DOHH2 (cell line): ENCODE data around the gene FILIP1L.

Experiments used
- H3F3A ChIP-seq: fragments of 200-600 bp; sonication (generic), shearing (Covaris generic); 2 replicates; pipeline ENCODE4 v1.6.0; 2016; ENCODE audit warnings: antibody characterized with exemption, mild to moderate bottlenecking; ENCODE audit not compliant: control insufficient read depth, insufficient read depth
- H3K27ac ChIP-seq: fragments of 200-600 bp; sonication (generic); 2 replicates; pipeline ENCODE4 v1.5.1; 2014; ENCODE audit warnings: low read depth, mild to moderate bottlenecking, low read length, moderate library complexity
- H3K27me3 ChIP-seq: fragments of 200-600 bp; sonication (generic); 2 replicates; pipeline ENCODE4 v1.6.1; 2014; ENCODE audit warnings: mild to moderate bottlenecking, low read length, mixed read lengths; ENCODE audit not compliant: control insufficient read depth
- H3K36me3 ChIP-seq: fragments of 200-600 bp; sonication (generic); 2 replicates; pipeline ENCODE4 v1.6.1; 2014; ENCODE audit warnings: mild to moderate bottlenecking, low read length, moderate library complexity, mixed read lengths; ENCODE audit not compliant: control insufficient read depth
- H3K4me1 ChIP-seq: fragments of 200-600 bp; sonication (generic); 2 replicates; pipeline ENCODE4 v1.6.1; 2014; ENCODE audit warnings: mild to moderate bottlenecking, low read length, mixed read lengths; ENCODE audit not compliant: control insufficient read depth
- H3K4me2 ChIP-seq: fragments of 200-600 bp; sonication (generic); 2 replicates; pipeline ENCODE4 v1.6.0; 2014; ENCODE audit warnings: mild to moderate bottlenecking, low read length, moderate library complexity
- H3K4me3 ChIP-seq: fragments of 200-600 bp; sonication (generic); 2 replicates; pipeline ENCODE4 v1.5.1; 2014; ENCODE audit warnings: mild to moderate bottlenecking, low read length, mixed read lengths
- H3K79me2 ChIP-seq: fragments of 200-600 bp; sonication (generic); 2 replicates; pipeline ENCODE4 v1.6.1; 2014; ENCODE audit warnings: mild to moderate bottlenecking, low read length, mixed read lengths; ENCODE audit not compliant: control insufficient read depth
- H3K9me2 ChIP-seq: fragments of 200-600 bp; sonication (generic); replicated peaks from 2 replicates; pipeline ENCODE4 v1.6.1; 2014; ENCODE audit warnings: mild to moderate bottlenecking, low read length, mixed read lengths; ENCODE audit not compliant: control insufficient read depth
- H3K9me3 ChIP-seq: fragments of 200-600 bp; sonication (generic); 2 replicates; pipeline ENCODE4 v1.6.1; 2014; ENCODE audit warnings: antibody characterized with exemption, low read length, mixed read lengths; ENCODE audit not compliant: control insufficient read depth, insufficient read depth
- H4K20me1 ChIP-seq: fragments of 200-600 bp; sonication (generic); 2 replicates; pipeline ENCODE4 v1.6.0; 2014; ENCODE audit warnings: low read depth, mild to moderate bottlenecking, antibody characterized with exemption, low read length, moderate library complexity; ENCODE audit not compliant: control insufficient read depth, insufficient read depth
- EZH2phosphoT487 ChIP-seq: fragments of 200-600 bp; sonication (generic); IDR thresholded peaks from 2 replicates; pipeline ENCODE4 v1.6.1; 2017; ENCODE audit warnings: borderline replicate concordance, mild to moderate bottlenecking, antibody characterized with exemption, low read length, moderate library complexity, mixed read lengths
- TF ChIP-seq, protein P1 (sequence below): fragments of 200-600 bp; sonication (generic); IDR thresholded peaks from one replicate; pipeline ENCODE4 v1.5.1; 2014; ENCODE audit warnings: antibody characterized with exemption, mild to moderate bottlenecking, low read depth, low read length; ENCODE audit not compliant: poor library complexity, severe bottlenecking

Gene FILIP1L

GRCh38 chr3:99877031-99877579, 237.2 kb downstream of the FILIP1L start:
- Histone ChIP-seq H3K27me3 (0 out of 2 replicates have a peak, but pooled peaks cover 3% of the 10 kb centered on the region), H3K36me3 (no peaks in the 10 kb centered on the region; the same call in 1 of the 2 replicates), H3K4me1 (peaks cover 20% of the 10 kb centered on the region), H3K27ac (no peak overlapping the region), H3K9me3 (no peaks in the 10 kb centered on the region), H3K79me2 (0 out of 2 replicates have a peak, but pooled peaks cover 5% of the 10 kb centered on the region), H3K9me2 (no peaks in the 10 kb centered on the region), H3K4me2 (no peak overlapping the region), H3K4me3 (no peak overlapping the region), H3F3A (peaks cover 2% of the 10 kb centered on the region; the same call in 1 of the 2 replicates), H4K20me1 (no peaks in the 10 kb centered on the region)
- no peak for TF ChIP-seq EZH2phosphoT487
- TF ChIP-seq, protein P1, sequence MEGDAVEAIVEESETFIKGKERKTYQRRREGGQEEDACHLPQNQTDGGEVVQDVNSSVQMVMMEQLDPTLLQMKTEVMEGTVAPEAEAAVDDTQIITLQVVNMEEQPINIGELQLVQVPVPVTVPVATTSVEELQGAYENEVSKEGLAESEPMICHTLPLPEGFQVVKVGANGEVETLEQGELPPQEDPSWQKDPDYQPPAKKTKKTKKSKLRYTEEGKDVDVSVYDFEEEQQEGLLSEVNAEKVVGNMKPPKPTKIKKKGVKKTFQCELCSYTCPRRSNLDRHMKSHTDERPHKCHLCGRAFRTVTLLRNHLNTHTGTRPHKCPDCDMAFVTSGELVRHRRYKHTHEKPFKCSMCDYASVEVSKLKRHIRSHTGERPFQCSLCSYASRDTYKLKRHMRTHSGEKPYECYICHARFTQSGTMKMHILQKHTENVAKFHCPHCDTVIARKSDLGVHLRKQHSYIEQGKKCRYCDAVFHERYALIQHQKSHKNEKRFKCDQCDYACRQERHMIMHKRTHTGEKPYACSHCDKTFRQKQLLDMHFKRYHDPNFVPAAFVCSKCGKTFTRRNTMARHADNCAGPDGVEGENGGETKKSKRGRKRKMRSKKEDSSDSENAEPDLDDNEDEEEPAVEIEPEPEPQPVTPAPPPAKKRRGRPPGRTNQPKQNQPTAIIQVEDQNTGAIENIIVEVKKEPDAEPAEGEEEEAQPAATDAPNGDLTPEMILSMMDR, result no peak

DNA sequence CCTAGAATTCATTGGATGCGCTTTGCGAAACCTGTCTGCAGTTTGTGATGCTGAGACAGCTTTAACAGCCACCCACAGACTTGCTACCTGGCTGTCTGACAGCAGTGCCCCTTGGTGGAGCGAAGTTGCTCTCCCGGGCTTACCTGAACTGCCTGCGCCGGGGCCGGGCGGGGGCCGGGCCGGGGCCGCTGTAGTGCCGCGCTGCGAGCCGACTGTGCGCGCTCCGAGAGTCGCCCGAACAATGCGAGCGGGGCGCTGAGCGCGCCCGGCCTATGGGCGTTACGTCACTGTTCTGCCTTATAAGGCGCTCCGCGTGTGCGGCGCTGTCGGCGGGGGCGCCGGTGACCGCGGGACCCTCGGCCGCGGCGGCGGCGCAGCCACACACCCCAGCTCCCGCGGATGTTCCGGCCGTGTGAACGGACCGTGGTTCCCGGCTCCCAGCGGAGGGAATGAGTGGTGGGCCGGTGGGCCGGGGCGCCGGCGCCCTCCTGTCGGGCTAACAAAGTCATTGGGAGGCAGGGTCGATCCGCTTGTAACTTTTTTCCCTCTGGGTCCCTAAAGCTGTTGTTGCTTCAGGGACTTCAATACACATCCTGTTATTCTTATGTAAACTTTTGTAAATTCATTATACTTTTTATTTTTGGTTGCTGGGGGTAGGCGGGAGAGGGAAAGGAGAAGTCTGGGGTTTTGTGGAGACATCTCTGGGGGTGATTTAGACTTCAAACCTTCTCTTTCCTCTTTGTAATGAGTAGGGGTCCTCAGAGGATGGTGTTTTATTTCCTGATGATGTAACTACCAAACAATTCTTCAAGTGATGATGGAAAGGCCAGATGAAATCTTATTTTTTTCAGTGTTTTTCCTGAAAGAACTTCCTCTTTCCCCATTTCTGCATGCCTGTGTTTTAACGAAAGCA, 238.1 kb downstream of the FILIP1L start:
- H3K4me3 ChIP-seq, result peak overlapping the region; percentile 75
- H3K9me2 ChIP-seq, result no peaks in the 10 kb centered on the region
- H3K4me1 ChIP-seq, result peaks cover 20% of the 10 kb centered on the region
- H3K27me3 ChIP-seq, result 0 out of 2 replicates have a peak, but pooled peaks cover 3% of the 10 kb centered on the region
- H3K27ac ChIP-seq, result no peak overlapping the region
- H4K20me1 ChIP-seq, result no peaks in the 10 kb centered on the region
- peak overlapping the region; percentile 64 for H3K4me2 ChIP-seq
- H3K79me2 ChIP-seq, result 0 out of 2 replicates have a peak, but pooled peaks cover 5% of the 10 kb centered on the region
- TF ChIP-seq, protein P1, result no peak
- 0 out of 2 replicates have a peak, but pooled peaks have one; percentile 72 for TF ChIP-seq EZH2phosphoT487
- no peaks in the 10 kb centered on the region; the same call in 1 of the 2 replicates for H3K36me3 ChIP-seq
- H3K9me3 ChIP-seq, result no peaks in the 10 kb centered on the region
- H3F3A ChIP-seq, result peaks cover 2% of the 10 kb centered on the region; the same call in 1 of the 2 replicates

- H3K9me2 ChIP-seq, result no peaks in the 10 kb centered on the region
- H3K36me3 ChIP-seq, result no peaks in the 10 kb centered on the region; the same call in 1 of the 2 replicates
- H3K9me3 ChIP-seq, result no peaks in the 10 kb centered on the region
- 0 out of 2 replicates have a peak, but pooled peaks cover 5% of the 10 kb centered on the region for H3K79me2 ChIP-seq
- H3K4me2 ChIP-seq, result peak overlapping the region; percentile 64
- 0 out of 2 replicates have a peak, but pooled peaks cover 3% of the 10 kb centered on the region for H3K27me3 ChIP-seq
- no peaks in the 10 kb centered on the region for H4K20me1 ChIP-seq
- peaks cover 2% of the 10 kb centered on the region; the same call in 1 of the 2 replicates for H3F3A ChIP-seq
- TF ChIP-seq EZH2phosphoT487, result no peak; the same call in 1 of the 2 replicates
- TF ChIP-seq, protein P1, result no peak
- peak overlapping the region; percentile 75 for H3K4me3 ChIP-seq
- H3K27ac ChIP-seq, result no peak overlapping the region
- peaks cover 20% of the 10 kb centered on the region for H3K4me1 ChIP-seq
Observed at GRCh38 chr3:99875581-99875928, 238.7 kb downstream of the FILIP1L start.
